ENCODE data around the gene ZDHHC16. TPM values are rescaled to one million over a fixed set of nuclear protein-coding genes. Genes with fewer than 3 reads are reported as not detected.

ZDHHC16 gene
- polyA plus RNA-seq, 3 donors = 16.3 to 26.4 (median 24.1) TPM

DNA sequence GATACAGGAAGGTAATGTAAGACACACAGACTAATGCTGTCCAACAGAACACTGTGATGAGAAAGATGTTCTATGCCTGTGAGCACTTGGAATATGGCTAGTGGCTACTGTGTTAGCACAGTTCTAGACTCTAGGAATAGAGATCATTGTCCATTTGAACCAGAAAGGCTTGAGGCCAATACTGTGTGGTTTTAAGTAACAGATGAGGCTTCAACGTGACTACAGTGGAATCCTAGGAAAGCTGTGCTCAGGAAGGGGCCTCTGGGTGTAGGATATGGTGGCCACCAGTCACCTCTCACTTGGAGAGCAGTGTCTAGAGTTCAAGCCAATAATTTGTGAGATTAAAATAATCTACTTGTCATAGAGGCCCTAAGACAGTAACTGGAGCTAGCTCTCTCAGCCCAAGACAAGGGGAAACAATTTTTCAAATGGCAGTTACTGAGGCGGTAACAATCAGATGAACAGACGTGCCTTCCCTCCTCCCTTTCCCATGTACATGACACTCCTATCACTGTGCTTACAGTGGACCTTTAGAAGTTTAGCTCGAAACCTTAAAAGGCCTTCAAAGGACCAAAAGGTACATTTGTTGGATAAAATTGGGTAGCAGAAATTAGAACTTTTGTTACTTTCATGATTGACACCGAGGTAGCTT, 10.2 kb downstream of the ZDHHC16 start:
- Histone ChIP-seq H2AFZ (ENCODE audit: insufficient read depth, low read depth, low read length, poor library complexity, severe bottlenecking) (no peak overlapping the region), H4K20me1 (ENCODE audit: insufficient read depth, low read length) (peaks cover 21% of the 10 kb centered on the region), H3K9me3 (replicated peaks in 1 of 2; ENCODE audit: control insufficient read depth in 1 of 2, insufficient read depth in 1 of 2, low read length in 2 of 2) (no peaks in the 10 kb centered on the region), H3K27me3 (ENCODE audit: control insufficient read depth in 2 of 2, insufficient read depth in 2 of 2, low read length in 2 of 2) (no peaks in the 10 kb centered on the region), H3K4me1 (ENCODE audit: control insufficient read depth in 1 of 2, insufficient read depth in 2 of 2, low read length in 2 of 2) (no peaks in the 10 kb centered on the region), H3K9ac (ENCODE audit: insufficient read depth, low read length, poor library complexity, severe bottlenecking) (no peak overlapping the region), H3K79me2 (ENCODE audit: insufficient read depth, low read length) (peaks cover 6% of the 10 kb centered on the region), H3K4me3 (replicated peaks in 1 of 3; ENCODE audit: low read depth in 2 of 3, low read length in 3 of 3) (no peak overlapping the region), H3K4me2 (replicated peaks; ENCODE audit: extremely low read depth, low read length, poor library complexity, severe bottlenecking) (no peak overlapping the region), H3K36me3 (replicated peaks in 1 of 2; ENCODE audit: control insufficient read depth in 1 of 2, insufficient read depth in 2 of 2, low read length in 2 of 2) (peaks cover 83 to 99% of the 10 kb centered on the region in 2 donors), H3K27ac (ENCODE audit: low read depth in 1 of 2, low read length in 2 of 2) (peak overlapping the region in 1 of 2 donors; percentile 44)
- Mint-ChIP-seq H3K4me3 (no peak overlapping the region), H3K4me1 (no peaks in the 10 kb centered on the region), H3K27ac (peak overlapping the region in 1 of 7 donors; percentile 19), H3K9me3 (no peaks in the 10 kb centered on the region), H3K36me3 (peaks cover 76 to 92% of the 10 kb centered on the region in 2 donors), H3K27me3 (ENCODE audit: low read depth in 3 of 3) (peaks cover 0 to 2% (median 2%) of the 10 kb centered on the region in 3 donors)
- WGBS (ENCODE audit: insufficient coverage) = 56% methylated on average over 1 of the region's 5 CpGs
- intact Hi-C loops (cut with micrococcal nuclease) = no loop called here
- DNase-seq = no peak
- TF ChIP-seq, protein P1, sequence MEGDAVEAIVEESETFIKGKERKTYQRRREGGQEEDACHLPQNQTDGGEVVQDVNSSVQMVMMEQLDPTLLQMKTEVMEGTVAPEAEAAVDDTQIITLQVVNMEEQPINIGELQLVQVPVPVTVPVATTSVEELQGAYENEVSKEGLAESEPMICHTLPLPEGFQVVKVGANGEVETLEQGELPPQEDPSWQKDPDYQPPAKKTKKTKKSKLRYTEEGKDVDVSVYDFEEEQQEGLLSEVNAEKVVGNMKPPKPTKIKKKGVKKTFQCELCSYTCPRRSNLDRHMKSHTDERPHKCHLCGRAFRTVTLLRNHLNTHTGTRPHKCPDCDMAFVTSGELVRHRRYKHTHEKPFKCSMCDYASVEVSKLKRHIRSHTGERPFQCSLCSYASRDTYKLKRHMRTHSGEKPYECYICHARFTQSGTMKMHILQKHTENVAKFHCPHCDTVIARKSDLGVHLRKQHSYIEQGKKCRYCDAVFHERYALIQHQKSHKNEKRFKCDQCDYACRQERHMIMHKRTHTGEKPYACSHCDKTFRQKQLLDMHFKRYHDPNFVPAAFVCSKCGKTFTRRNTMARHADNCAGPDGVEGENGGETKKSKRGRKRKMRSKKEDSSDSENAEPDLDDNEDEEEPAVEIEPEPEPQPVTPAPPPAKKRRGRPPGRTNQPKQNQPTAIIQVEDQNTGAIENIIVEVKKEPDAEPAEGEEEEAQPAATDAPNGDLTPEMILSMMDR (IDR thresholded peaks at IDR 0.05) = no peak

DNA sequence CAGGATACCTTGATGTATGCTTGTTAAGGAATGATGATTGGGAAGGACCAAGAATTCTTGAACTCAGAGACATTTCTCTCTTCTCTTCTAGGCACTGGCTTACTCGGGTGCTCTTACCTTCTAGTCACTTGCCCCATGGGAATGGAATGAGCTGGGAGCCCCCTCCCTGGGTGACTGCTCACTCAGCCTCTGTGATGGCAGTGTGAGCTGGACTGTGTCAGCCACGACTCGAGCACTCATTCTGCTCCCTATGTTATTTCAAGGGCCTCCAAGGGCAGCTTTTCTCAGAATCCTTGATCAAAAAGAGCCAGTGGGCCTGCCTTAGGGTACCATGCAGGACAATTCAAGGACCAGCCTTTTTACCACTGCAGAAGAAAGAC, 10.7 kb downstream of the ZDHHC16 start:
- H3K4me1 ChIP-seq (ENCODE audit: control insufficient read depth in 1 of 2, insufficient read depth in 2 of 2, low read length in 2 of 2) = no peaks in the 10 kb centered on the region
- Mint-ChIP-seq H3K9me3 (no peaks in the 10 kb centered on the region), H3K4me3 (no peak overlapping the region), H3K27ac (peak overlapping the region in 2 of 7 donors; percentile 10 to 19), H3K27me3 (ENCODE audit: low read depth in 3 of 3) (peaks cover 0 to 2% (median 2%) of the 10 kb centered on the region in 3 donors), H3K4me1 (no peaks in the 10 kb centered on the region), H3K36me3 (peaks cover 82 to 92% of the 10 kb centered on the region in 2 donors)
- DNase-seq = no peak
- H4K20me1 ChIP-seq (ENCODE audit: insufficient read depth, low read length) = peaks cover 17% of the 10 kb centered on the region
- 93% methylated on average over 2 of the region's 3 CpGs for WGBS (ENCODE audit: insufficient coverage)
- no peak overlapping the region for H3K4me3 ChIP-seq (replicated peaks in 1 of 3; ENCODE audit: low read depth in 2 of 3, low read length in 3 of 3)
- H3K79me2 ChIP-seq (ENCODE audit: insufficient read depth, low read length) = peaks cover 3% of the 10 kb centered on the region
- TF ChIP-seq, protein P1 (IDR thresholded peaks at IDR 0.05) = no peak
- intact Hi-C loops (cut with micrococcal nuclease) = no loop called here
- H3K4me2 ChIP-seq (replicated peaks; ENCODE audit: extremely low read depth, low read length, poor library complexity, severe bottlenecking) = no peak overlapping the region
- no peak overlapping the region for H2AFZ ChIP-seq (ENCODE audit: insufficient read depth, low read depth, low read length, poor library complexity, severe bottlenecking)
- no peak overlapping the region for H3K9ac ChIP-seq (ENCODE audit: insufficient read depth, low read length, poor library complexity, severe bottlenecking)
- no peaks in the 10 kb centered on the region for H3K9me3 ChIP-seq (replicated peaks in 1 of 2; ENCODE audit: control insufficient read depth in 1 of 2, insufficient read depth in 1 of 2, low read length in 2 of 2)
- H3K27me3 ChIP-seq (ENCODE audit: control insufficient read depth in 2 of 2, insufficient read depth in 2 of 2, low read length in 2 of 2) = no peaks in the 10 kb centered on the region
- H3K27ac ChIP-seq (ENCODE audit: low read depth in 1 of 2, low read length in 2 of 2) = peak overlapping the region in 1 of 2 donors; percentile 44
- peaks cover 83 to 100% of the 10 kb centered on the region in 2 donors for H3K36me3 ChIP-seq (replicated peaks in 1 of 2; ENCODE audit: control insufficient read depth in 1 of 2, insufficient read depth in 2 of 2, low read length in 2 of 2)
